DOHH2 (cell line): ENCODE data around the gene PRR11.
A peak's percentile ranks its signal among the peaks of the same experiment; 100 is the strongest.

ENCODE experiments used
- H3F3A ChIP-seq: fragments of 200-600 bp; sonication (generic), shearing (Covaris generic); 2 replicates; pipeline ENCODE4 v1.6.0; 2016; ENCODE audit warnings: antibody characterized with exemption, mild to moderate bottlenecking; ENCODE audit not compliant: control insufficient read depth, insufficient read depth
- H3K27ac ChIP-seq: fragments of 200-600 bp; sonication (generic); 2 replicates; pipeline ENCODE4 v1.5.1; 2014; ENCODE audit warnings: low read depth, mild to moderate bottlenecking, low read length, moderate library complexity
- H3K27me3 ChIP-seq: fragments of 200-600 bp; sonication (generic); 2 replicates; pipeline ENCODE4 v1.6.1; 2014; ENCODE audit warnings: mild to moderate bottlenecking, low read length, mixed read lengths; ENCODE audit not compliant: control insufficient read depth
- H3K36me3 ChIP-seq: fragments of 200-600 bp; sonication (generic); 2 replicates; pipeline ENCODE4 v1.6.1; 2014; ENCODE audit warnings: mild to moderate bottlenecking, low read length, moderate library complexity, mixed read lengths; ENCODE audit not compliant: control insufficient read depth
- H3K4me1 ChIP-seq: fragments of 200-600 bp; sonication (generic); 2 replicates; pipeline ENCODE4 v1.6.1; 2014; ENCODE audit warnings: mild to moderate bottlenecking, low read length, mixed read lengths; ENCODE audit not compliant: control insufficient read depth
- H3K4me2 ChIP-seq: fragments of 200-600 bp; sonication (generic); 2 replicates; pipeline ENCODE4 v1.6.0; 2014; ENCODE audit warnings: mild to moderate bottlenecking, low read length, moderate library complexity
- H3K4me3 ChIP-seq: fragments of 200-600 bp; sonication (generic); 2 replicates; pipeline ENCODE4 v1.5.1; 2014; ENCODE audit warnings: mild to moderate bottlenecking, low read length, mixed read lengths
- H3K79me2 ChIP-seq: fragments of 200-600 bp; sonication (generic); 2 replicates; pipeline ENCODE4 v1.6.1; 2014; ENCODE audit warnings: mild to moderate bottlenecking, low read length, mixed read lengths; ENCODE audit not compliant: control insufficient read depth
- H3K9me2 ChIP-seq: fragments of 200-600 bp; sonication (generic); replicated peaks from 2 replicates; pipeline ENCODE4 v1.6.1; 2014; ENCODE audit warnings: mild to moderate bottlenecking, low read length, mixed read lengths; ENCODE audit not compliant: control insufficient read depth
- H3K9me3 ChIP-seq: fragments of 200-600 bp; sonication (generic); 2 replicates; pipeline ENCODE4 v1.6.1; 2014; ENCODE audit warnings: antibody characterized with exemption, low read length, mixed read lengths; ENCODE audit not compliant: control insufficient read depth, insufficient read depth
- H4K20me1 ChIP-seq: fragments of 200-600 bp; sonication (generic); 2 replicates; pipeline ENCODE4 v1.6.0; 2014; ENCODE audit warnings: low read depth, mild to moderate bottlenecking, antibody characterized with exemption, low read length, moderate library complexity; ENCODE audit not compliant: control insufficient read depth, insufficient read depth
- EZH2phosphoT487 ChIP-seq: fragments of 200-600 bp; sonication (generic); IDR thresholded peaks from 2 replicates; pipeline ENCODE4 v1.6.1; 2017; ENCODE audit warnings: borderline replicate concordance, mild to moderate bottlenecking, antibody characterized with exemption, low read length, moderate library complexity, mixed read lengths
- TF ChIP-seq, protein P1 (sequence below): fragments of 200-600 bp; sonication (generic); IDR thresholded peaks from one replicate; pipeline ENCODE4 v1.5.1; 2014; ENCODE audit warnings: antibody characterized with exemption, mild to moderate bottlenecking, low read depth, low read length; ENCODE audit not compliant: poor library complexity, severe bottlenecking

PRR11 gene

DNA sequence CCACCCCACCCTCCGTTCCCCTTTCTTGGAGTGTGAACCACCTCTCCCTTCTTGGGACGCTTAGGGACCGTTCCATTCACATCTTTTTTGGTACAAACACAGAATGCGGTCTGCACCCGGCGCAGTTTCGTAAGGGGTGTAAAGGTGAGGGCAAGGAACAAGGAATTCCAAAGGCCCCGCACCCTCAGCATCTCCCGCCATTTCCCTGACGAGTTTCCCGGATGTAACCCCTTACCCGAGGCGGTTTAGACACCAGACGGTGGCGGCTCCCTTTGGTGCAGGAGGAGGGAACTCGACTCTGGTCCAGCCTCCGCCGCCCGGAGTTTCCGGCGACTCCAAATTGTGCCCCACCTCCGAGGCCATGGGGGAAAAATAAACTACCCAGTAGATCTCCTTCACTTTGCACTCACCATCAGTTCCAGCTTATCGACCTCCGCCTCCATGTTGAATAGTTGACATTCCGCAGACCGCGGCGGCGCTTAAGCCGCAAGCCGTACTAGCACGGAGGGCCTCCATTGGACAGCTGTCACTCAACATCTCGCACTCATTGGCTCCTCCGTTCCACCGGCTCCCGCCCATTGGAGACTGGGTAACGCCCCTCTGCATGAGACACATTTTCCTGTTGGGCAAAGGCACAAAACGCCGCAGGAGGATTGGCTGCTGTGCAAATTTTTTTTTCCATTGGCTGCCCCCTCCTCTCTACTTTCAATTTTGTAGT is 666 bp upstream of the PRR11 start, which contains the start of gene SKA2:
Gene SKA2 (minus strand): TSS at position 466 of the 718 bp plus-strand sequence. CDS start 23 bp downstream, at position 443.
- Histone ChIP-seq H3K9me2 (no peaks in the 10 kb centered on the region), H3K36me3 (peaks cover 64% of the 10 kb centered on the region), H3K27ac (peak within 1 kb of the TSS; percentile 73)

DNA sequence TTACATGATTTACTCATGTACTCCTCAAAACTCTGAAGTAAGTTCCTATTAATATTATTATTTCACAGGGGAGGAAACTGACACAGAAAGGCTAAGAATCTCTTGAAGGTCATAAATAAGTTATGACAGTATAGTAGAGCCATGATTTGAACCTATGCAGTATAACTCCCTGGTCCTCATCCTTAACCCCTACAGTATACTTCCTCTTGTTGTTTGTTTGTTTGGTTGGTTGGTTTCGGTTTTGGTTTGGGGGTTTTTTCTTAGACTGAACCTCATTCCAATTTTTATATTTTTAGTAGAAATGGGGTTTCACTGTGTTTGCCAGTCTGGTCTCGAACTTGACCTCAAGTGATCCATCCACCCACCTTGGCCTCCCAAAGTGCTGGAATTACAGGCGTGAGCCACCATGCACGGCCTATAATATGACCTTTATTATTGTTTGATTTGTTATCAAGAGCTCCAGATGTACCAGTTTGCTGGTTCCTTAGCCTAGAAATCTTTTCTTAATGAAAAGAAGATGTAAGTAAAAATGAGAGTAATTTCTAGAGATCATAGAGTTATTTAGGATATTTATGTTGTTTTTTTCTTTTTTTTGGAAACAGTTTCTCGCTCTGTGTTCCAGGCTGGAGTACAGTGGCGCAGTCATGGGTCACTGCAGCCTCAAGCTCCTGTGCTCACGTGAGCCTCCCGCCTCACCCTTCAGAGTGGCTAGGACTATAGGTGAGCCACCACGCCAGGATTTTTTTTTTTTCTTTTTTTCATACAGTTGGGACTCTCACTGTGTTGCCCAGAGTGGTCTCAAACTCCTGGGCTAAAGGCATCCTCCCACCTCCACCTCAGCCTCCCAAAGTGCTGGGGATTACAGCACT is 4.8 kb downstream of the PRR11 start:
- TF ChIP-seq, protein P1, sequence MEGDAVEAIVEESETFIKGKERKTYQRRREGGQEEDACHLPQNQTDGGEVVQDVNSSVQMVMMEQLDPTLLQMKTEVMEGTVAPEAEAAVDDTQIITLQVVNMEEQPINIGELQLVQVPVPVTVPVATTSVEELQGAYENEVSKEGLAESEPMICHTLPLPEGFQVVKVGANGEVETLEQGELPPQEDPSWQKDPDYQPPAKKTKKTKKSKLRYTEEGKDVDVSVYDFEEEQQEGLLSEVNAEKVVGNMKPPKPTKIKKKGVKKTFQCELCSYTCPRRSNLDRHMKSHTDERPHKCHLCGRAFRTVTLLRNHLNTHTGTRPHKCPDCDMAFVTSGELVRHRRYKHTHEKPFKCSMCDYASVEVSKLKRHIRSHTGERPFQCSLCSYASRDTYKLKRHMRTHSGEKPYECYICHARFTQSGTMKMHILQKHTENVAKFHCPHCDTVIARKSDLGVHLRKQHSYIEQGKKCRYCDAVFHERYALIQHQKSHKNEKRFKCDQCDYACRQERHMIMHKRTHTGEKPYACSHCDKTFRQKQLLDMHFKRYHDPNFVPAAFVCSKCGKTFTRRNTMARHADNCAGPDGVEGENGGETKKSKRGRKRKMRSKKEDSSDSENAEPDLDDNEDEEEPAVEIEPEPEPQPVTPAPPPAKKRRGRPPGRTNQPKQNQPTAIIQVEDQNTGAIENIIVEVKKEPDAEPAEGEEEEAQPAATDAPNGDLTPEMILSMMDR: no peak
- Histone ChIP-seq H3K9me2 (no peaks in the 10 kb centered on the region), H3K4me3 (peak overlapping the region; percentile 12; the same call in 1 of the 2 replicates), H3K9me3 (no peaks in the 10 kb centered on the region), H3K27ac (no peak overlapping the region), H3K4me2 (peak overlapping the region; percentile 77), H4K20me1 (peaks cover 4% of the 10 kb centered on the region; the same call in 1 of the 2 replicates), H3K79me2 (peaks cover 98% of the 10 kb centered on the region), H3K36me3 (peaks cover 69% of the 10 kb centered on the region), H3K27me3 (no peaks in the 10 kb centered on the region), H3F3A (0 out of 2 replicates have a peak, but pooled peaks cover 4% of the 10 kb centered on the region), H3K4me1 (peaks cover 48% of the 10 kb centered on the region)

More for the DNA sequence above, 666 bp upstream of the PRR11 start, which contains the start of gene SKA2:
- H3K9me3 ChIP-seq: no peaks in the 10 kb centered on the region
- no peaks in the 10 kb centered on the region for H3F3A ChIP-seq
- peaks cover 94% of the 10 kb centered on the region for H3K79me2 ChIP-seq
- H3K4me3 ChIP-seq: peak within 1 kb of the TSS; percentile 87
- TF ChIP-seq, protein P1: no peak
- TF ChIP-seq EZH2phosphoT487: no peak
- H3K4me2 ChIP-seq: peak within 1 kb of the TSS; percentile 77
- H4K20me1 ChIP-seq: no peaks in the 10 kb centered on the region
- no peaks in the 10 kb centered on the region for H3K27me3 ChIP-seq
- peaks cover 62% of the 10 kb centered on the region for H3K4me1 ChIP-seq

DNA sequence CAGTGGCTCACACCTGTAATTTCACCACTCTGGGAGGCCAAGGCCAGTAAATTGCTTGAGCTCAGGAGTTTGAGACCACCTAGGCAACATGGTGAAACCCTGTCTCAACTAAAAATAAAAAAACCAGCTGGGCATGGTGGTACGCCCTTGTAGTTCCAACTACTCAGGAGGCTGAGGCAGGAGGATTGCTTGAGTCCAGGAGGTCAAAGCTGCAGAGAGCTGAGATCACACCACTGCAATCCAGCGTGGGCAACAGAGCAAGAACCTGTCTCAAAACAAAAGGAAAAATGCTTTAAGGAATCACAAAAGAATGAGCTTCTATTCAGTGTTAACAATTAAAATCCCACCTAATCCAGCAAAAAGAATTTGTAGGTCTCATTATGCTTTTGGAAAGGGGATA is 5.9 kb downstream of the PRR11 start:
- Histone ChIP-seq H3K4me3 (no peak overlapping the region), H3K27ac (no peak overlapping the region), H3F3A (0 out of 2 replicates have a peak, but pooled peaks cover 4% of the 10 kb centered on the region), H3K79me2 (peaks cover 100% of the 10 kb centered on the region), H3K4me2 (no peak overlapping the region), H3K4me1 (peaks cover 55% of the 10 kb centered on the region), H4K20me1 (peaks cover 4% of the 10 kb centered on the region; the same call in 1 of the 2 replicates), H3K36me3 (peaks cover 70% of the 10 kb centered on the region), H3K9me2 (no peaks in the 10 kb centered on the region), H3K27me3 (no peaks in the 10 kb centered on the region), H3K9me3 (no peaks in the 10 kb centered on the region)
- no peak for TF ChIP-seq EZH2phosphoT487
- TF ChIP-seq, protein P1: no peak
